Thoracic aorta (tissue), 2 donors: Measurements from ENCODE around the gene KIRREL3. TPM values are rescaled to one million over a fixed set of nuclear protein-coding genes. Genes with fewer than 3 reads are reported as not detected.

Experiments used
- ATAC-seq: fragments of 150-250 bp; one replicate; pipeline ENCODE4 v1.8.0; 2017; ENCODE audit warnings: low read depth; ENCODE audit not compliant: insufficient number of reproducible peaks, low FRiP score
- DNase-seq: peaks from one replicate; pipeline ENCODE4 v3.0.0-alpha.2; 2020; ENCODE audit warnings: low spot score
- H3K27ac ChIP-seq, 2 donors: fragments of 200-600 bp; sonication (generic); 1 replicate in 1 of 2; 2 replicates in 1 of 2; pipeline ENCODE4 v1.5.1; 2016; ENCODE audit warnings: mild to moderate bottlenecking in 2 of 2, moderate library complexity in 2 of 2
- H3K27me3 ChIP-seq: fragments of 200-600 bp; sonication (generic); replicated peaks from 2 replicates; pipeline ENCODE4 v1.6.0; 2016; ENCODE audit warnings: mild to moderate bottlenecking; ENCODE audit not compliant: insufficient read depth
- H3K36me3 ChIP-seq: fragments of 200-600 bp; sonication (generic); one replicate; pipeline ENCODE4 v1.5.1; 2016
- H3K4me1 ChIP-seq, 2 donors: fragments of 200-600 bp; sonication (generic); 1 replicate in 1 of 2; 2 replicates in 1 of 2; pipeline versions ENCODE4 v1.5.1 to v1.6.0; 2016; ENCODE audit warnings: low read depth in 2 of 2, mild to moderate bottlenecking in 1 of 2; ENCODE audit not compliant: control insufficient read depth in 1 of 2
- H3K4me3 ChIP-seq: fragments of 200-600 bp; sonication (generic); 2 replicates; pipeline ENCODE4 v1.5.1; 2016; ENCODE audit warnings: mild to moderate bottlenecking
- H3K9me3 ChIP-seq: fragments of 200-600 bp; sonication (generic); 2 replicates; pipeline ENCODE4 v1.5.1; 2016
- total RNA-seq, 2 donors: library from RNA; depleted of rRNA; stranded (reverse); fragments of >200 nt; gene quantifications; one replicate each; pipeline versions ENCODE4 v1.1.0 to v1.2.3, GENCODE V29; 2016
- TF ChIP-seq, protein P1 (sequence below): fragments of 200-600 bp; sonication (generic); IDR thresholded peaks from one replicate; pipeline ENCODE4 v1.5.1; 2019; ENCODE audit warnings: antibody characterized with exemption

KIRREL3 gene
- total RNA-seq, 2 donors from 2014 or later = not detected

DNA sequence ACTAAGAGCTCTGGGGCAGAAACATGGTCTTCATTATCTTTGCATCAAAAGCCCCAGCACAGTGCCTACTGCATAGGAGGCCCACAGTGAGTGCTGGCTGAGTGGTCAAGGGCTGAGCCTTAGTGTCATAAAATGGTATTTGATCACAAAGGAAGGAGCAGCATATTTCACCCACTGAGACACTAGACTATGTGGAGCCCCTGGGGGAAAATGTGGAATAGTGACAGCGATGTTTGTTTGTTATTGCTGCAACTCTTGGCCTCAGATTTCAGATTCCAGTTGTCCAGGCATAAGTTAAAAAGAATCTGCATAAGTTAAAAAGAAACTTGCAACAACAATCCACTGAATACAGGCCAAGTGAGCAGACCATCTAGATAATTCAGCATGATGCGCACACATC lies 7.0 kb downstream of the KIRREL3 start:
- Histone ChIP-seq H3K27me3 (no peaks in the 10 kb centered on the region), H3K27ac (no peak overlapping the region), H3K9me3 (no peaks in the 10 kb centered on the region), H3K4me3 (no peak overlapping the region), H3K4me1 (no peaks in the 10 kb centered on the region), H3K36me3 (no peaks in the 10 kb centered on the region)
- DNase-seq = no peak
- TF ChIP-seq, protein P1, sequence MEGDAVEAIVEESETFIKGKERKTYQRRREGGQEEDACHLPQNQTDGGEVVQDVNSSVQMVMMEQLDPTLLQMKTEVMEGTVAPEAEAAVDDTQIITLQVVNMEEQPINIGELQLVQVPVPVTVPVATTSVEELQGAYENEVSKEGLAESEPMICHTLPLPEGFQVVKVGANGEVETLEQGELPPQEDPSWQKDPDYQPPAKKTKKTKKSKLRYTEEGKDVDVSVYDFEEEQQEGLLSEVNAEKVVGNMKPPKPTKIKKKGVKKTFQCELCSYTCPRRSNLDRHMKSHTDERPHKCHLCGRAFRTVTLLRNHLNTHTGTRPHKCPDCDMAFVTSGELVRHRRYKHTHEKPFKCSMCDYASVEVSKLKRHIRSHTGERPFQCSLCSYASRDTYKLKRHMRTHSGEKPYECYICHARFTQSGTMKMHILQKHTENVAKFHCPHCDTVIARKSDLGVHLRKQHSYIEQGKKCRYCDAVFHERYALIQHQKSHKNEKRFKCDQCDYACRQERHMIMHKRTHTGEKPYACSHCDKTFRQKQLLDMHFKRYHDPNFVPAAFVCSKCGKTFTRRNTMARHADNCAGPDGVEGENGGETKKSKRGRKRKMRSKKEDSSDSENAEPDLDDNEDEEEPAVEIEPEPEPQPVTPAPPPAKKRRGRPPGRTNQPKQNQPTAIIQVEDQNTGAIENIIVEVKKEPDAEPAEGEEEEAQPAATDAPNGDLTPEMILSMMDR = no peak
- no peak for ATAC-seq

DNA sequence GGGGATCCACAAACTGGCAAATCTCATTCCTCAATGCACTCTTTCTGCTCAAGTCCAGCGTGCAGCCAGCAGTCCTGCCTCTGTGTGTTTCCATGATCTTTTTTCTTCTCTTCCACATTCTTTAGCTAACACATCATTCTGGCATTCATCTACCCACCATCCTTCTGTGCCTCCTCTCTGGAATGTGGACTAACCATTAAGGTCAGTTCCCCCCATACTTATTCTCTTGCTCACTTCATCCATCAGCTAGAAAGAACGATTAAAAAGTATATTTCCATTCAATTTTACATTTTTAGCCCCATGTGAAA lies 7.8 kb downstream of the KIRREL3 start:
- TF ChIP-seq, protein P1 = no peak
- no peak for DNase-seq
- H3K36me3 ChIP-seq = no peaks in the 10 kb centered on the region
- H3K4me1 ChIP-seq = no peaks in the 10 kb centered on the region
- H3K27me3 ChIP-seq = no peaks in the 10 kb centered on the region
- no peak overlapping the region for H3K4me3 ChIP-seq
- ATAC-seq = no peak
- H3K27ac ChIP-seq = no peak overlapping the region
- H3K9me3 ChIP-seq = no peaks in the 10 kb centered on the region

DNA sequence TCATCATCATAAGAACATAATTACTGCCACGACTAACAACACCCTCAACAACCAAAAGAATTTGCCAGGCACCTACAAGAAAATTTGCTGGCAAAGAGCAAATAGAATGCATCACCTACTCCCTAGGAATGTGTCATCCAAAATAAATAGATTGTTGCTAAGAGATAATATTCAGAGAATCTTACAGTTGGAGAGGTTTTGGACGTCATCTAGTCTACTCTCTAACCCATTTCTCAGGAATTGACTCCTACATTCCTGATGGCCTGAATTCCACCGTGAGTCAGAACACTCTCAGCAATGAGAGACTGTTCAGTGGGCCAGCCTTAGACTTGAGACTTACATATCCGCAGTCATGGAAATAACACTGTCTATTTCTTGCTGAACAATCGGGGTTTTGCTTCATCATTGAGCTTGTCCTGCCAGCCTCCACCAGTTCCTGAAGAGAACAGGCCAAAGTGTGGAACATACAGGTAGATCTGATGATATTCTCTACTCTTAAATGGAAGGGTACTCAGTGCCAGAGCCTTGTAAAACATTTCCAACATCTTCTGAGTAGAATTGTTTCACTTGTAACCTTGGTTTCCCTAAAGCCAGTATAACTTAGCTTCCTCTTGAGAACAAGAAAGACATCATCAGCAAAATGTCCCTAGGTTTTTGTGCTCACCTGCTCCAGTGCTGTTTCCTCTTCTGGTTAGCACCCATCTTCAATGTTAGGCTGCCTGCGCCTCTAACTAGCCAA lies 8.3 kb downstream of the KIRREL3 start:
- H3K36me3 ChIP-seq = no peaks in the 10 kb centered on the region
- H3K27ac ChIP-seq = no peak overlapping the region
- no peak for ATAC-seq

DNA sequence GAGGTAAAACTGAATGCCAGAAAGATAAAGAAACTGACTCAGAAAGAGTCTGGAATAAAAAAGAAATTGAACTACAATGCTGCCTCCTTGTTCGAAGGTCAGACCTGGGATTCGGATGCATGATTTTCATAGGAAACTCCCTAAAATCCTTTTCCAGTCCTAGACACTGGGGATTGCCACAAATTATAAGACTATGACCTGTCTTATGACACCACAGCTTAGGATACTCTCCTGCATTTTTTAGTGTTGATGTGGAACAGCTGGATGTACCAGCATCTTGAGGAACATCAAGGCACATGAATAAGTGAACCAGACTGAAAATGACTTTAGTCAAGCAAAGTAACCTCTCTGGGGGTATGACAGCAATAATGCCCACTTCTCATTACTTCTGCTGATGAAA lies 9.0 kb downstream of the KIRREL3 start:
- Histone ChIP-seq H3K27ac (no peak overlapping the region), H3K9me3 (no peaks in the 10 kb centered on the region), H3K27me3 (no peaks in the 10 kb centered on the region), H3K4me3 (no peak overlapping the region), H3K4me1 (no peaks in the 10 kb centered on the region), H3K36me3 (no peaks in the 10 kb centered on the region)
- no peak for DNase-seq
- no peak for ATAC-seq
- TF ChIP-seq, protein P1 = no peak

More for the DNA sequence above, 8.3 kb downstream of the KIRREL3 start:
- TF ChIP-seq, protein P1 = no peak
- H3K27me3 ChIP-seq = no peaks in the 10 kb centered on the region
- H3K4me3 ChIP-seq = no peak overlapping the region
- H3K4me1 ChIP-seq = no peaks in the 10 kb centered on the region
- no peaks in the 10 kb centered on the region for H3K9me3 ChIP-seq
- DNase-seq = no peak

DNA sequence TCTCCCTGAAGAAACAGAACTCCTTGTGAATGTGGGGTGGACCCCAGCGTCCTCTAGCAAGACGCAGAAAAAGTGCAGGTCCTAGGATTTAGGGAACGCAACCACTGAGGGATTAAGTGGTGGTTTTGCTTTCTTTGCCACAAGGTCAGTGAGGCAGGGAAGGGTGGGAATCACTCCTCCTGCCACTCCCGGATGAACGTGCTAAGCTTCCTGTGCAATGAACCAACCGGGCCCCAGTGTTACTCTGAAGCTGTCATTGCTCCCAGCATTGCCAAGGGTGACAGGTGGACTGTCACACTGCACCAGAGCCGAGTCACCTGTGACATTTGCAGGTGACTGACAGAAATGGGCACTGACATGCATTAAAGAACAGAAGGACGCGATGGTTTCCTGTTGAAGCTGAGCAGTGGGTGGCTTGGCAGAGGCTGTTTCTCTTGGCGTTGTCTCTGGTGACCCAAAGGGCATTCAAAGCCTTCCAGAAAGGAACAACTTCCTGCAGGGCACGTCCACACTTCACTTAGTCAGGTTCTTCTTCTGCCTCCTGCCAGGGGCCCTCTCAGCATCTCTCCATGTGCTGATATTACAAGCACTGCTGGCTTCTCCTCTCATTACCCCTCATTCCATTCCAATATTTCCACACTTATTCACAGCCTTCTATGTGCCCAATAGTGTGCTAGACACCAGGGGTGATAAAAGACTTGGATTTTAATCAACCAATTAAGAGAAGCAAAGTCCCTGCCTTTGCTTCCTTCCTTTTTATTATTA lies 9.7 kb downstream of the KIRREL3 start:
- TF ChIP-seq, protein P1 = no peak
- no peak for DNase-seq
- no peak for ATAC-seq
- no peaks in the 10 kb centered on the region for H3K9me3 ChIP-seq
- H3K36me3 ChIP-seq = no peaks in the 10 kb centered on the region
- no peak overlapping the region for H3K27ac ChIP-seq
- no peaks in the 10 kb centered on the region for H3K4me1 ChIP-seq
- H3K27me3 ChIP-seq = no peaks in the 10 kb centered on the region
- H3K4me3 ChIP-seq = no peak overlapping the region
